ENCODE data around the gene WDR72.

- TF ChIP-seq POLR2A (IDR thresholded peaks at IDR 0.05) = no peak
- no peak for TF ChIP-seq CTCF (IDR thresholded peaks at IDR 0.05)
Observed at GRCh38 chr15:53534105-53534839, 225.2 kb downstream of the WDR72 start.
